HG03175 (cell line): ENCODE results near the gene WNT3.
"Not testable (repeated sequence)": the region's sequence is repeated elsewhere in the genome, so short reads cannot be mapped to it uniquely, and the experiment has no call there.

Experiments
- ATAC-seq: cut with Tn5 transposase; IDR thresholded peaks from one replicate; pipeline ENCODE4 v1.9.1; 2021; ENCODE audit warnings: mild to moderate bottlenecking, moderate library complexity; ENCODE audit not compliant: unreplicated experiment

Gene WNT3

GRCh38 chr17:46818316-46818928 is at the start of gene WNT3:
TSS of gene WNT3 (minus strand) at chr17:46818692. CDS start at chr17:46818597, 95 bp downstream.
- no peak for ATAC-seq

- ATAC-seq, result no peak
Observed at GRCh38 chr17:46866747-46867146, 48.3 kb upstream of the WNT3 start.

- no peak for ATAC-seq
Observed at GRCh38 chr17:46866325-46866724, 47.8 kb upstream of the WNT3 start.

GRCh38 chr17:46865100-46865499 is 46.6 kb upstream of the WNT3 start:
- no peak for ATAC-seq

GRCh38 chr17:46863383-46864121 is 45.1 kb upstream of the WNT3 start:
- ATAC-seq, result no peak

GRCh38 chr17:46862949-46863348 is 44.5 kb upstream of the WNT3 start:
- no peak for ATAC-seq

- ATAC-seq, result no peak
Observed at GRCh38 chr17:46859996-46860395, 41.5 kb upstream of the WNT3 start.

- ATAC-seq, result no peak
Observed at GRCh38 chr17:46857600-46857999, 39.1 kb upstream of the WNT3 start.

GRCh38 chr17:46854948-46855347 is 36.5 kb upstream of the WNT3 start:
- ATAC-seq, result no peak

- ATAC-seq, result no peak
Observed at GRCh38 chr17:46854515-46854914, 36.0 kb upstream of the WNT3 start.

- ATAC-seq, result no peak
Observed at GRCh38 chr17:46853896-46854444, 35.5 kb upstream of the WNT3 start.

GRCh38 chr17:46851029-46851741 is 32.7 kb upstream of the WNT3 start, which contains the start of gene WNT9B:
TSS of gene WNT9B (plus strand) at chr17:46851583. CDS start at chr17:46851639, 56 bp downstream.
- no peak for ATAC-seq

GRCh38 chr17:46850688-46851028 is 32.2 kb upstream of the WNT3 start:
- ATAC-seq, result no peak

GRCh38 chr17:46848534-46848933 is 30.0 kb upstream of the WNT3 start:
- no peak for ATAC-seq

- ATAC-seq, result no peak
Observed at GRCh38 chr17:46847204-46848191, 29.0 kb upstream of the WNT3 start.

- ATAC-seq, result no peak
Observed at GRCh38 chr17:46842835-46843234, 24.3 kb upstream of the WNT3 start.

- no peak for ATAC-seq
Observed at GRCh38 chr17:46841561-46842379, 23.3 kb upstream of the WNT3 start.

- ATAC-seq, result not testable (repeated sequence)
Observed at GRCh38 chr17:46840596-46840995, 22.1 kb upstream of the WNT3 start.

GRCh38 chr17:46839211-46839610 is 20.7 kb upstream of the WNT3 start:
- no peak for ATAC-seq

GRCh38 chr17:46837521-46837920 is 19.0 kb upstream of the WNT3 start:
- no peak for ATAC-seq
